HEK293 (cell line): Measurements from ENCODE around the gene DOCK1.

ENCODE experiments used
- CTCF ChIA-PET: fragments of 350-600 bp; formaldehyde crosslinking; extraction: SDS; loops from one replicate; lab custom pipeline; 2021; ENCODE audit warnings: antibody characterized with exemption; lab: Yijun Ruan, JAX
- POLR2A ChIA-PET: fragments of 300-600 bp; formaldehyde crosslinking; extraction: SDS; loops from one replicate; lab custom pipeline; 2020; ENCODE audit warnings: antibody characterized with exemption, inconsistent platforms; lab: Yijun Ruan, JAX
- H3K27ac ChIP-seq: fragments of 200-500 bp; sonication (Bioruptor generic); 2 replicates; pipeline ENCODE4 v1.5.1; 2014; ENCODE audit warnings: low read depth, low read length, control low read depth, inconsistent platforms; ENCODE audit errors: extremely low read depth
- H3K36me3 ChIP-seq, 2 experiments: fragments of 200-500 bp in 1 of 2; sonication (Bioruptor generic) in 1 of 2; 1 replicate in 1 of 2; 2 replicates in 1 of 2; pipeline ENCODE4 v1.5.1; 2014 to 2017; ENCODE audit warnings: inconsistent platforms in 2 of 2, low read length in 2 of 2; ENCODE audit not compliant: control insufficient read depth in 2 of 2, insufficient read depth in 1 of 2
- H3K4me1 ChIP-seq: fragments of 200-500 bp; sonication (Bioruptor generic); 2 replicates; pipeline ENCODE4 v1.5.1; 2014; ENCODE audit warnings: mild to moderate bottlenecking, low read length, inconsistent platforms; ENCODE audit not compliant: control insufficient read depth, insufficient read depth
- H3K4me3 ChIP-seq: 2 replicates; pipeline ENCODE4 v1.5.1; 2011; ENCODE audit warnings: low read depth, mild to moderate bottlenecking, control low read depth, low read length, moderate library complexity
- H3K9me3 ChIP-seq: fragments of 200-500 bp; sonication (Bioruptor generic); 2 replicates; pipeline ENCODE4 v1.5.1; 2014; ENCODE audit warnings: low read depth, low read length, inconsistent platforms; ENCODE audit not compliant: control insufficient read depth, insufficient read depth
- ELK4 ChIP-seq: IDR thresholded peaks from 2 replicates; pipeline ENCODE4 v1.6.1; 2011; ENCODE audit warnings: mild to moderate bottlenecking, low read depth, low read length, borderline replicate concordance
- HOXC10 ChIP-seq: sonication (generic); formaldehyde crosslinking; IDR thresholded peaks from 2 replicates; pipeline ENCODE4 v1.8.1; 2023; ENCODE audit warnings: mild to moderate bottlenecking, missing genetic modification reagents
- KLF7 ChIP-seq: fragments of 450-650 bp; formaldehyde crosslinking; IDR thresholded peaks from 2 replicates; pipeline ENCODE4 v1.5.1; 2016; ENCODE audit warnings: missing biosample characterization, missing genetic modification characterization, borderline replicate concordance
- PRDM2 ChIP-seq: fragments of 450-650 bp; formaldehyde crosslinking; IDR thresholded peaks from 2 replicates; pipeline ENCODE4 v1.5.1; 2016; ENCODE audit warnings: missing biosample characterization, missing genetic modification characterization, borderline replicate concordance
- YY2 ChIP-seq: fragments of 450-650 bp; formaldehyde crosslinking; IDR thresholded peaks from 2 replicates; pipeline ENCODE4 v1.5.1; 2016; ENCODE audit warnings: missing biosample characterization, missing genetic modification characterization
- ZFP37 ChIP-seq: fragments of 450-650 bp; formaldehyde crosslinking; IDR thresholded peaks from 2 replicates; pipeline ENCODE4 v1.5.1; 2016; ENCODE audit warnings: missing biosample characterization, missing genetic modification characterization
- ZIC2 ChIP-seq: fragments of 450-650 bp; formaldehyde crosslinking; IDR thresholded peaks from 2 replicates; pipeline ENCODE4 v1.5.1; 2016; ENCODE audit warnings: missing biosample characterization, missing genetic modification characterization
- ZNF146 ChIP-seq: fragments of 450-650 bp; formaldehyde crosslinking; IDR thresholded peaks from 2 replicates; pipeline ENCODE4 v1.5.1; 2016; ENCODE audit warnings: missing biosample characterization, missing genetic modification characterization
- ZNF18 ChIP-seq: fragments of 450-650 bp; formaldehyde crosslinking; IDR thresholded peaks from 2 replicates; pipeline ENCODE4 v1.5.1; 2016; ENCODE audit warnings: missing biosample characterization, missing genetic modification characterization
- ZNF184 ChIP-seq: fragments of 450-650 bp; IDR thresholded peaks from 2 replicates; pipeline ENCODE4 v1.5.1; 2018; ENCODE audit warnings: missing biosample characterization, mild to moderate bottlenecking, missing genetic modification characterization
- ZNF26 ChIP-seq: fragments of 450-650 bp; formaldehyde crosslinking; IDR thresholded peaks from 2 replicates; pipeline ENCODE4 v1.5.1; 2016; ENCODE audit warnings: missing biosample characterization, missing genetic modification characterization
- ZNF280C ChIP-seq: fragments of 450-650 bp; formaldehyde crosslinking; IDR thresholded peaks from 2 replicates; pipeline ENCODE4 v1.5.1; 2016; ENCODE audit warnings: missing biosample characterization, missing genetic modification characterization
- ZNF362 ChIP-seq: fragments of 450-650 bp; formaldehyde crosslinking; IDR thresholded peaks from 2 replicates; pipeline ENCODE4 v1.5.1; 2016; ENCODE audit warnings: missing biosample characterization, missing genetic modification characterization
- ZNF37A ChIP-seq: fragments of 450-650 bp; IDR thresholded peaks from 2 replicates; pipeline ENCODE4 v1.5.1; 2018; ENCODE audit warnings: missing biosample characterization, missing genetic modification characterization
- ZNF48 ChIP-seq: fragments of 450-650 bp; formaldehyde crosslinking; IDR thresholded peaks from 2 replicates; pipeline ENCODE4 v1.5.1; 2016; ENCODE audit warnings: missing biosample characterization, missing genetic modification characterization
- ZNF555 ChIP-seq: fragments of 450-650 bp; formaldehyde crosslinking; conservative IDR thresholded peaks from 2 replicates; pipeline ENCODE4 v1.5.1; 2017; ENCODE audit warnings: missing biosample characterization, mild to moderate bottlenecking, missing genetic modification characterization, inconsistent platforms
- ZNF561 ChIP-seq: fragments of 450-650 bp; IDR thresholded peaks from 2 replicates; pipeline ENCODE4 v1.5.1; 2018; ENCODE audit warnings: missing biosample characterization, missing genetic modification characterization, borderline replicate concordance
- ZNF639 ChIP-seq: fragments of 450-650 bp; formaldehyde crosslinking; IDR thresholded peaks from 2 replicates; pipeline ENCODE4 v1.5.1; 2016; ENCODE audit warnings: missing biosample characterization, missing genetic modification characterization
- ZNF645 ChIP-seq: fragments of 450-650 bp; formaldehyde crosslinking; IDR thresholded peaks from 2 replicates; pipeline ENCODE4; 2016; ENCODE audit warnings: missing biosample characterization, missing genetic modification characterization
- ZNF677 ChIP-seq: fragments of 450-650 bp; IDR thresholded peaks from 2 replicates; pipeline ENCODE4 v1.5.0; 2018; ENCODE audit warnings: missing biosample characterization, mild to moderate bottlenecking, missing genetic modification characterization, moderate library complexity
- ZNF707 ChIP-seq: fragments of 450-650 bp; formaldehyde crosslinking; IDR thresholded peaks from 2 replicates; pipeline ENCODE4 v1.5.1; 2016; ENCODE audit warnings: missing biosample characterization, missing genetic modification characterization

DOCK1 gene

GRCh38 chr10:127102176-127102575 lies 196.9 kb downstream of the DOCK1 start (continued):
- TF ChIP-seq ZNF37A (no peak), ZNF280C (tag by site-specific recombination) (no peak), ZNF18 (tag by site-specific recombination) (no peak), ZNF561 (tag by site-specific recombination) (no peak), PRDM2 (tag by site-specific recombination) (no peak), ZNF555 (no peak), ZNF48 (no peak), ZNF184 (tag by site-specific recombination) (no peak), ZNF707 (tag by site-specific recombination) (no peak)

GRCh38 chr10:127115100-127115499 lies 209.9 kb downstream of the DOCK1 start:
- Histone ChIP-seq H3K36me3 (peaks cover 0 to 21% of the 10 kb centered on the region in 2 experiments; a peak in 2 of 3 replicates), H3K4me3 (no peak overlapping the region), H3K27ac (no peak overlapping the region), H3K9me3 (no peaks in the 10 kb centered on the region), H3K4me1 (no peaks in the 10 kb centered on the region)
- CTCF ChIA-PET = interaction anchor here (0.6 to 0.9 kb wide), 2 partner anchors 8 to 738 kb away, joined by 3 to 4 read pairs; no protein-coding TSS in a partner anchor
- POLR2A ChIA-PET = no interaction called here
- TF ChIP-seq ELK4 (no peak), ZNF26 (no peak), YY2 (no peak), ZNF639 (tag by site-specific recombination) (no peak), ZFP37 (tag by site-specific recombination) (no peak), ZNF362 (tag by site-specific recombination) (no peak), HOXC10 (no peak), ZNF146 (tag by site-specific recombination) (no peak), ZNF645 (no peak), KLF7 (no peak), ZNF184 (tag by site-specific recombination) (no peak), ZIC2 (tag by site-specific recombination) (no peak), ZNF677 (tag by site-specific recombination) (no peak)
